SU-DHL-6 (cell line): Measurements from ENCODE around the gene MFAP3.

ENCODE experiments used
- H2AFZ ChIP-seq: fragments of 200-600 bp; sonication (generic); 2 replicates; pipeline ENCODE4 v1.6.1; 2014; ENCODE audit warnings: low read depth, mild to moderate bottlenecking, moderate library complexity, mixed read lengths, antibody characterized with exemption, low read length; ENCODE audit not compliant: severe bottlenecking
- H3F3A ChIP-seq: fragments of 200-600 bp; shearing (Covaris generic); 2 replicates; pipeline ENCODE4 v1.6.0; 2016; ENCODE audit warnings: antibody characterized with exemption, mild to moderate bottlenecking; ENCODE audit not compliant: insufficient read depth
- H3K27ac ChIP-seq: fragments of 200-600 bp; sonication (generic); 2 replicates; pipeline ENCODE4 v1.5.1; 2016; ENCODE audit warnings: low read depth, mild to moderate bottlenecking, low read length, moderate library complexity, mixed read lengths
- H3K27me3 ChIP-seq: fragments of 200-600 bp; sonication (generic), shearing (Covaris generic); 2 replicates; pipeline ENCODE4 v1.6.0; 2014; ENCODE audit warnings: mild to moderate bottlenecking, low read length
- H3K36me3 ChIP-seq: fragments of 200-600 bp; sonication (generic); 2 replicates; pipeline ENCODE4 v1.6.1; 2014; ENCODE audit warnings: mild to moderate bottlenecking, low read length, mixed read lengths
- H3K4me2 ChIP-seq: fragments of 300-600, 200-600 bp; shearing (Covaris generic), sonication (generic); 2 replicates; pipeline ENCODE4 v1.6.0; 2014; ENCODE audit warnings: low read length, low read depth, mild to moderate bottlenecking; ENCODE audit not compliant: poor library complexity, severe bottlenecking
- H3K4me3 ChIP-seq: fragments of 200-600 bp; sonication (generic); 2 replicates; pipeline ENCODE4 v1.5.1; 2014; ENCODE audit warnings: antibody characterized with exemption, low read length, mild to moderate bottlenecking, mixed read lengths; ENCODE audit not compliant: insufficient read depth, poor library complexity, severe bottlenecking
- H3K79me2 ChIP-seq: fragments of 200-600 bp; sonication (generic); 2 replicates; pipeline ENCODE4 v1.6.1; 2014; ENCODE audit warnings: mild to moderate bottlenecking, low read length, moderate library complexity; ENCODE audit not compliant: insufficient read depth
- H3K9ac ChIP-seq: fragments of 200-600 bp; sonication (generic); 2 replicates; pipeline ENCODE4 v1.7.0; 2014; ENCODE audit warnings: mild to moderate bottlenecking, low read length
- H3K9me2 ChIP-seq: fragments of 200-600 bp; sonication (generic); replicated peaks from 2 replicates; pipeline ENCODE4 v1.6.1; 2014; ENCODE audit warnings: low read length; ENCODE audit not compliant: insufficient read depth
- H3K9me3 ChIP-seq: fragments of 200-600 bp; sonication (generic); 2 replicates; pipeline ENCODE4 v1.6.1; 2014; ENCODE audit warnings: low read length, mixed read lengths; ENCODE audit not compliant: insufficient read depth
- H4K20me1 ChIP-seq: fragments of 200-600 bp; sonication (generic); 2 replicates; pipeline ENCODE4 v1.6.1; 2014; ENCODE audit warnings: low read depth, mild to moderate bottlenecking, antibody characterized with exemption, low read length, moderate library complexity, mixed read lengths
- EZH2phosphoT487 ChIP-seq: fragments of 200-600 bp; sonication (generic), shearing (Covaris generic); conservative IDR thresholded peaks from 2 replicates; pipeline ENCODE4 v1.6.1; 2018; ENCODE audit warnings: mild to moderate bottlenecking, antibody characterized with exemption, low read length, moderate library complexity, mixed read lengths
- TF ChIP-seq, protein P1 (sequence below): fragments of 200-600 bp; sonication (generic); IDR thresholded peaks from one replicate; pipeline ENCODE4 v1.5.1; 2017; ENCODE audit warnings: antibody characterized with exemption, mild to moderate bottlenecking, low read length, moderate library complexity; ENCODE audit not compliant: insufficient read depth, poor library complexity, severe bottlenecking

MFAP3 gene

GRCh38 chr5:154078272-154078671 lies 39.5 kb downstream of the MFAP3 start:
- Histone ChIP-seq H2AFZ (no peak overlapping the region), H3K4me3 (no peak overlapping the region), H3K4me2 (no peak overlapping the region), H3K79me2 (no peaks in the 10 kb centered on the region), H3K9me3 (no peaks in the 10 kb centered on the region), H3K9me2 (no peaks in the 10 kb centered on the region), H4K20me1 (no peaks in the 10 kb centered on the region), H3F3A (no peaks in the 10 kb centered on the region), H3K36me3 (no peaks in the 10 kb centered on the region), H3K27ac (no peak overlapping the region), H3K27me3 (no peaks in the 10 kb centered on the region), H3K9ac (no peak overlapping the region)
- TF ChIP-seq, protein P1, sequence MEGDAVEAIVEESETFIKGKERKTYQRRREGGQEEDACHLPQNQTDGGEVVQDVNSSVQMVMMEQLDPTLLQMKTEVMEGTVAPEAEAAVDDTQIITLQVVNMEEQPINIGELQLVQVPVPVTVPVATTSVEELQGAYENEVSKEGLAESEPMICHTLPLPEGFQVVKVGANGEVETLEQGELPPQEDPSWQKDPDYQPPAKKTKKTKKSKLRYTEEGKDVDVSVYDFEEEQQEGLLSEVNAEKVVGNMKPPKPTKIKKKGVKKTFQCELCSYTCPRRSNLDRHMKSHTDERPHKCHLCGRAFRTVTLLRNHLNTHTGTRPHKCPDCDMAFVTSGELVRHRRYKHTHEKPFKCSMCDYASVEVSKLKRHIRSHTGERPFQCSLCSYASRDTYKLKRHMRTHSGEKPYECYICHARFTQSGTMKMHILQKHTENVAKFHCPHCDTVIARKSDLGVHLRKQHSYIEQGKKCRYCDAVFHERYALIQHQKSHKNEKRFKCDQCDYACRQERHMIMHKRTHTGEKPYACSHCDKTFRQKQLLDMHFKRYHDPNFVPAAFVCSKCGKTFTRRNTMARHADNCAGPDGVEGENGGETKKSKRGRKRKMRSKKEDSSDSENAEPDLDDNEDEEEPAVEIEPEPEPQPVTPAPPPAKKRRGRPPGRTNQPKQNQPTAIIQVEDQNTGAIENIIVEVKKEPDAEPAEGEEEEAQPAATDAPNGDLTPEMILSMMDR, result no peak
- TF ChIP-seq EZH2phosphoT487, result no peak

DNA sequence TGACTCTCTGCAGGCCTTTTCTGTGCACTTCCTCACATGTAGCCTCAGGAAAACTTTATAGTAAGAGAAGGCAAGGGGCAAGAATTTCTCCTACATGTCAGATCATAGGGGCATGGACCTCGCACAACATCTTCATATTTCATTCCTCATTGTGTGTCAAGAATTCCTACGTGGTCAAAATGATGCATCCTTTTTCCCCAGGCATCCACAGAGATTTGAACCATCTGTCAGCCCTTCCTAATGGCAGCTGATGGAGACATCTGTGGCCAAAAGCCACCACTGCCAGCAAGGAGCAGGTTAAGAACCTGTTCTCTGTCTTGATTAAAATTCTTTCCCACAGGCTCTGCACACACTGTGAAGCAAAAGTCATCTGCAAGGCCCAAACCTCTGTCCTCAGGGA lies 42.5 kb downstream of the MFAP3 start:
- H4K20me1 ChIP-seq, result no peaks in the 10 kb centered on the region
- no peaks in the 10 kb centered on the region for H3K9me3 ChIP-seq
- no peaks in the 10 kb centered on the region for H3F3A ChIP-seq
- H3K36me3 ChIP-seq, result no peaks in the 10 kb centered on the region
- TF ChIP-seq EZH2phosphoT487, result no peak
- TF ChIP-seq, protein P1, result no peak
- no peaks in the 10 kb centered on the region for H3K27me3 ChIP-seq
- no peak overlapping the region for H3K4me2 ChIP-seq
- H3K4me3 ChIP-seq, result no peak overlapping the region
- no peak overlapping the region for H3K27ac ChIP-seq
- H3K9me2 ChIP-seq, result no peaks in the 10 kb centered on the region
- no peak overlapping the region for H2AFZ ChIP-seq
- no peak overlapping the region for H3K9ac ChIP-seq
- no peaks in the 10 kb centered on the region for H3K79me2 ChIP-seq

- Histone ChIP-seq H3K9ac (no peak overlapping the region), H3K4me2 (no peak overlapping the region)
Measured at GRCh38 chr5:154084062-154084639, 45.4 kb downstream of the MFAP3 start.

More at GRCh38 chr5:154084062-154084639, 45.4 kb downstream of the MFAP3 start:
- Histone ChIP-seq H3K9me3 (no peaks in the 10 kb centered on the region), H3K36me3 (no peaks in the 10 kb centered on the region), H3F3A (no peaks in the 10 kb centered on the region), H3K27me3 (no peaks in the 10 kb centered on the region), H3K27ac (no peak overlapping the region), H4K20me1 (no peaks in the 10 kb centered on the region), H3K9me2 (no peaks in the 10 kb centered on the region), H3K79me2 (no peaks in the 10 kb centered on the region), H3K4me3 (no peak overlapping the region), H2AFZ (no peak overlapping the region)
- TF ChIP-seq EZH2phosphoT487, result no peak
- TF ChIP-seq, protein P1, result no peak
